H7 (cell line): ENCODE measurements around the gene ACSS3. TPM values are rescaled to one million over a fixed set of nuclear protein-coding genes. Genes with fewer than 3 reads are reported as not detected.
"Not testable (repeated sequence)": the region's sequence is repeated elsewhere in the genome, so short reads cannot be mapped to it uniquely, and the experiment has no call there.

Source experiments
- DNase-seq: peaks from one replicate; pipeline ENCODE4 v3.0.0; 2012
- H3K27me3 ChIP-seq: 2 replicates; pipeline ENCODE4 v1.6.0; 2011; ENCODE audit warnings: mild to moderate bottlenecking, low read length; ENCODE audit not compliant: control insufficient read depth, insufficient read depth
- H3K36me3 ChIP-seq: replicated peaks from 2 replicates; pipeline ENCODE4 v1.5.1; 2011; ENCODE audit warnings: low read length; ENCODE audit not compliant: control insufficient read depth, insufficient read depth
- H3K4me3 ChIP-seq: 2 replicates; pipeline ENCODE4 v1.5.1; 2011; ENCODE audit warnings: low read depth, mild to moderate bottlenecking, control low read depth, low read length, moderate library complexity; ENCODE audit not compliant: insufficient read depth
- total RNA-seq: library from RNA; depleted of rRNA; stranded (reverse); fragments of >200 nt; shearing (Covaris generic); gene quantifications from 2 replicates; pipeline ENCODE4 v1.2.3, GENCODE V29; 2014

Gene ACSS3
- total RNA-seq, 1 experiment from 2014 or later, result 18.3 TPM

- DNase-seq, result no peak
- H3K27me3 ChIP-seq, result no peaks in the 10 kb centered on the region
- no peak overlapping the region for H3K4me3 ChIP-seq
- no peaks in the 10 kb centered on the region for H3K36me3 ChIP-seq
Measured at GRCh38 chr12:81168445-81168844, 90.6 kb downstream of the ACSS3 start.

GRCh38 chr12:81170072-81170471, 92.2 kb downstream of the ACSS3 start:
- no peaks in the 10 kb centered on the region for H3K27me3 ChIP-seq
- no peak overlapping the region for H3K4me3 ChIP-seq
- no peaks in the 10 kb centered on the region for H3K36me3 ChIP-seq
- DNase-seq, result no peak

GRCh38 chr12:81172851-81173250, 95.0 kb downstream of the ACSS3 start:
- H3K4me3 ChIP-seq, result no peak overlapping the region

DNA sequence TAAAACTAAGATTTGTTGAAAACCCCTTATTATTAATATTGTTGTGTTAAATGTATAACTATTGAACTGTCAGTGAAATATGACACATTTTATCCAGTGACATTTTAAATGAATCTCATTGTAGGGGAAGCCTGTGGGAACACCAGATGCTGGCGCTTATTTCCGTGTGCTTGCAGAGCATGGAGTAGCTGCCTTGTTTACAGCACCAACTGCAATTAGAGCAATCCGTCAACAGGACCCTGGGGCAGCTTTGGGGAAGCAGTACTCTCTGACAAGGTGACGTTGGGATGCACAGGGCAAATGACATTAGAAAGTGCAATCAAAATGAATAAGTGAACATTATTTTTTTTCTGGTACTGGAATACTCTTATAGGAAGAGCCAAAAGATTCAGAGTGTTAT, 96.8 kb downstream of the ACSS3 start:
- no peaks in the 10 kb centered on the region for H3K27me3 ChIP-seq
- DNase-seq, result no peak
- H3K4me3 ChIP-seq, result no peak overlapping the region
- H3K36me3 ChIP-seq, result no peaks in the 10 kb centered on the region

More at GRCh38 chr12:81172851-81173250, 95.0 kb downstream of the ACSS3 start:
- H3K27me3 ChIP-seq, result no peaks in the 10 kb centered on the region
- no peaks in the 10 kb centered on the region for H3K36me3 ChIP-seq
- no peak for DNase-seq

- Histone ChIP-seq H3K4me3 (no peak overlapping the region), H3K36me3 (no peaks in the 10 kb centered on the region), H3K27me3 (no peaks in the 10 kb centered on the region)
- no peak for DNase-seq
Measured at GRCh38 chr12:81176796-81177195, 98.9 kb downstream of the ACSS3 start.

- Histone ChIP-seq H3K36me3 (no peaks in the 10 kb centered on the region), H3K27me3 (no peaks in the 10 kb centered on the region), H3K4me3 (no peak overlapping the region)
- no peak for DNase-seq
Measured at GRCh38 chr12:81181691-81182090, 103.8 kb downstream of the ACSS3 start.

DNA sequence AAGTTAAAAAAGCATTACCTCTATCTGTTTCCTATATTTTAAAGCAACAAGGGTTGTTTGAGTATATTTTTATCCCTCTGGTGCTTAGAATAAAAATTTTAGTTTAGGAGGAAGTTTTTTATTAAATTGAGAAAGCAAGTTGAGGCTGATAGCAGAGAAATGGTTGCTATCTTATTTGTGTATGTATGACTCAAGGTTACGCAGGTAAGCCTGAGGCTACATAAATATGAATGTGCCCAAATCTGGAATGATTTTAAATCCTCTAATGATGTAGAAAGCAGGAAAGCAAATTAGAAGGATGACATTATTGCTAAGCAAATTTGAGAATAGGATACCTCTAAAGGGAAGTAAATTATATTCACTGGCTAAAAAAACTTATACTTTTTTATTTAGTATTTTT, 109.8 kb downstream of the ACSS3 start:
- DNase-seq, result no peak
- no peaks in the 10 kb centered on the region for H3K36me3 ChIP-seq
- no peaks in the 10 kb centered on the region for H3K27me3 ChIP-seq
- H3K4me3 ChIP-seq, result no peak overlapping the region

GRCh38 chr12:81196595-81196994, 118.7 kb downstream of the ACSS3 start:
- Histone ChIP-seq H3K4me3 (no peak overlapping the region), H3K36me3 (no peaks in the 10 kb centered on the region), H3K27me3 (no peaks in the 10 kb centered on the region)
- no peak for DNase-seq

DNA sequence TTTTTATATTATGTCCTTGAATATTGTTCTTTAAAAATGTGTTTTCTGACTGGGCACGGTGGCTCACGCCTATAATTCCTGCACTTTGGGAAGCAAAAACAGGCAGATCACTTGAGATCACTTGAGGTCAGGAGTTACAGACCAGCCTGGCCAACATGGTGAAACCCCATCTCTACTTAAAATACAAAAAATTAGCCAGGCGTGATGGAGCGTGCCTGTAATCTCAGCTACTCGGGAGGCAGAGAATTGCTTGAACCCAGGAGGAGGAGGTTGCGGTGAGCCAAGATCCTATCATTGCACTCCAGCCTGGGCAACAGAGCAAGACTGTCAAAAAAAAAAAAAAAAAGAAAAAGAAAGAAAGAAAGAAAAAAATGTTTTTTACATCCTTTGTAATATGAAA, 122.7 kb downstream of the ACSS3 start:
- not testable (repeated sequence) for H3K27me3 ChIP-seq, DNase-seq, H3K36me3 ChIP-seq, H3K4me3 ChIP-seq

GRCh38 chr12:81203671-81204204, 125.9 kb downstream of the ACSS3 start:
- H3K4me3 ChIP-seq, result no peak overlapping the region
- DNase-seq, result no peak

GRCh38 chr12:81205416-81205815, 127.5 kb downstream of the ACSS3 start:
- no peaks in the 10 kb centered on the region for H3K27me3 ChIP-seq
- H3K4me3 ChIP-seq, result no peak overlapping the region
- H3K36me3 ChIP-seq, result no peaks in the 10 kb centered on the region
- no peak for DNase-seq

More at GRCh38 chr12:81203671-81204204, 125.9 kb downstream of the ACSS3 start:
- Histone ChIP-seq H3K27me3 (no peaks in the 10 kb centered on the region), H3K36me3 (no peaks in the 10 kb centered on the region)

DNA sequence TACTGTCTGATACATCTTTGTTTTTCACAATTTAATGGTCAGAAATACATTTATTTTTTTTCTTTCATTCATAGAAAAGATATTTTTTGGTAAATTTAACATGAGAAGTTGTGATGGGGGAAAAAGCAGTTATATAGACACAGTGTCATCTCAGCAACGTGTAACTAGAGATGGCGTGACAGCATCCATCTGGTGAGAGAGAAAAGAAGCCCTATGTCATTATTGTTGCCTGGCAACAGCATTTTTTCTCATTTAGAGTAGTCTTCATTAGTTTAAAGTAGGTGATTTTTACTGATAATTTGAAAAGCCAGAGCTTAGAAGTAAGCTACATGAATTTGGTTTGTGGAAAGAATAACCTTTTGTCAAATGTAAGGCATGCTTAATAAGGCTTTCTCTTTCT, 128.6 kb downstream of the ACSS3 start:
- Histone ChIP-seq H3K27me3 (no peaks in the 10 kb centered on the region), H3K4me3 (no peak overlapping the region), H3K36me3 (no peaks in the 10 kb centered on the region)
- no peak for DNase-seq

- Histone ChIP-seq H3K4me3 (no peak overlapping the region), H3K36me3 (no peaks in the 10 kb centered on the region), H3K27me3 (no peaks in the 10 kb centered on the region)
- no peak for DNase-seq
Measured at GRCh38 chr12:81207173-81207572, 129.3 kb downstream of the ACSS3 start.

GRCh38 chr12:81207664-81208063, 129.8 kb downstream of the ACSS3 start:
- H3K27me3 ChIP-seq, result no peaks in the 10 kb centered on the region
- no peaks in the 10 kb centered on the region for H3K36me3 ChIP-seq
- no peak for DNase-seq
- no peak overlapping the region for H3K4me3 ChIP-seq

DNA sequence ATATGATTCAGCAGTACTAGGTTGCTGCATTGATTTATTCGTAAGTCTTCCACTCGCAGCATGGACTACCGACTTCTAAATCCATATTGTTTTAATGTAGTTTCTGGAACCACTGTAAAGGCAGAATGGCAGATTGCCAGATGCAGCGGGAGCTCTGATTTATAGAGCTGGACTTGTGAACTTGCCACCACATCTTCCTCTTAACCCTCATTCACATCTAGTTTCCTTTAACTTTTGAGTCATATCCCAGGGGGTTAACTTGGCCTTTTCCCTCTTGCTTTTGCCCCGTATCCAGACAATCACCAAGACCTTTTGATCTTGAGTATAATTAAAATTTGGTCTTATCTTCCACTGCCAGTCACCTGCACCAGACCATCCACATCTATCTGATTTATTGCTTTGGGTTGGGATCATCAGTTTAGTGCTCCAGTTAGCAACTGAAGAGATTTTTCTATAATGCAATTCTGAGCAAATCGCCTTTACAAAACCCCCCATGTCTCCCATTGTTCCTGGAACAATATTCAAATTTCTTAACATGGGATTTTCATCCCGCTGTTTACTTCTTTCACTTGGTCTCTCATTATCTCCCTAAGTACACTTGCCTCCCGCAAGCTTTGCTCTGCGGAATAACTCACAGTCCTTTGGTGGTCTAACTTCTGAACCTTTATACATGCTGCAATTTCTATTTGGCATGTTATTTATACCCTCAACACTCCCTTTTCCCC, 130.5 kb downstream of the ACSS3 start:
- Histone ChIP-seq H3K27me3 (no peaks in the 10 kb centered on the region), H3K36me3 (no peaks in the 10 kb centered on the region), H3K4me3 (no peak overlapping the region)
- DNase-seq, result no peak
